CD4-positive, alpha-beta T cell treated with Interleukin-10 for 1 hour (primary cell): ENCODE measurements around the gene MVD.
"Not testable (repeated sequence)": the region's sequence is repeated elsewhere in the genome, so short reads cannot be mapped to it uniquely, and the experiment has no call there.

Experiments used
- DNase-seq: peaks from one replicate; pipeline ENCODE4 v3.0.0-alpha.2; 2020

The MVD gene

DNA sequence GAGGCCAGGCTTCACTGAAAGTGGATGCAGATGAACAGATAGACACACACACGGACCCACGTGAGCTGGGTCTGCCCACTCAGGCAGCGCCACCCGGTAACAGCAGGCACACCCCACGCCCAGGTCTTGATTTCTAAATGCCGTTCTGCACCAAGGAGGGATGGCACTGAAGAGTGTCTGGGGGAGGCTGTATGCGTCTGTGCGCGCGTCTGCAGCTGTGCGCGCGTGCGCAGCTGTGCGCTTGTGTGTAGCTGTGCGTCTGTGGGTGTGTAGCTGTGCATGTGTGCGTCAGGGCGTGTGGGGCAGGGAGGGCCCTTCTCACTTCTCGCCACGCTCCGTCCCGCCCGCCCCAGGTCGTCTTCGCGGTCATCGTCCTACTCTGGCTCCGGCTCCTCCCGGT is 40.0 kb downstream of the MVD start:
- no peak for DNase-seq

- no peak for DNase-seq
Measured at GRCh38 chr16:88622125-88622524, 40.8 kb downstream of the MVD start.

DNA sequence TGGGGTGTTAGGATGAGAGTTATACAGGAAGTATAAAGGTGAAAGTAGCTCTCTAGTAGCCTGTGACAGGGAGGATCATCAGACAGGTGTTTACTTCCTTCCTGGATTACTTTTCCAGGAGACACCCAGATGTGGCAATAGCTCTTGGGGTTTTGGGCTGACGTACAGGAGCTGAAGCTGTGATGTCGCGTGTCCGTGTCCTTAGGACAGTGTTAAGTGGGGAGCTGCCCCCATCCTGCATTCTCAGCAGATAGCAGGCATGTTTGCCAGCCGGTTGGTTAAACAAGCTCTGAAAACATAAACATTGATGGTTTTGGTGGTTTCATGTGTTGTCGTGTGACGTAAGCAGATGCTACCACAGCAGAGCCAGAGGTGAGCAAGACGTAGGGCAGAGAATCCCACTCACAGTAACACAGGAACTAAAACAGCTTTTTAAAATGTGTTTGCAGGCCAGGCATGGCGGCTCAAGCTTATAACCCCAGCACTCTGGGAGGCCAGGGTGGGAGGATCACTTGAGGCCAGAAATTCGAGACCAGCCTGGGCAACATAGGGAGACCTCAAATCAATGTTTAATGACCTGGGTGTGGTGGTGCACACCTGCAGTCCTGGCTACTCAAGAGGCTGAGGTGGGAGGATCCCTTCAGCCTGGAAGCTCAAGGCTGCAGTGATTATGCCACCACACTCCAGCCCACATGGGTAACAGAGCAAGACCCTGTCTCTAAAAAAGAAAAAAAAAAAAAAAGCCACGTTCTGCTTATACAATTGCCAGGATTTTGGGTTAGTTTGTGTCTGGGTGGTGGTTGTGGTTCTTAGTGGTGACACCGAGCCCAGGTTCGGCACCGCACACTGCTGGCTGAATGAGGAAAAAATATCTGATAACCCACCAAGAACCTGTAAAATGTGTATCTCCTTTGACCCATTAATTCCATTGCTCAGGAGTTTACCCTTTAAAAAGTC is 42.8 kb downstream of the MVD start:
- DNase-seq = peak; percentile 84

DNA sequence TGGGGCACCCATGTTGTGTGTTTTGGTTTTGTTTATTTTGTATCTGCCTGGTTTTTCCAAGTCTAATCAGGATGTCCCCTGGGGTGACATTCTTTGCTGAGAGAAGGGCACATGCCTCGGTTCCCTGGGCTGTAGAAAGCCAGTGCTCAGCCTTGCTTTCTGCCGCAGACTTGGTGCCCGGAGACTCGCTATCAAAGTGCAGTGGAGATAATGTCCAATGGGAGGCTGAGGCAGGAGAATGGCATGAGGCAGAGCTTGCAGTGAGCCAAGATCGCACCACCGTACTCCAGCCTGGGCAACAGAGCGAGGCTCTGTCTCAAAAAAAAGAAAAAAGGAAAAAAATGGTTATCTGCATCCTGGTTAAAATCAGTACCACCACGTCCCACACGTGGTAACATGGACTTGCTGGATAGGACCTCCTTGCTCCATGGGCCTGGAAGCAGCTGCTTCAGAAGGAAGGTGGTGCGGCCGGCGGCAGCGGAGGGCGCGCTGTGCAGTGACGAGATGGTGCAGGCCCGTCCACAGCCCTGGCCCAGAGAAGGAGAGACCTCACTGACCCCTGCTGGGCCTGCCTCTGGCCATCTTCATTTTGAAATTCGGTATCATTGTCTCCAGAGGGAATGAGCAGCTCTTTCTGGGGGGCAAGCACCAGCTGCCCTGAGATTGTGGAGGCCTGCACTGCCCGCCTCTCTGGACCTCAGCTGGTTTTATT is 43.8 kb downstream of the MVD start:
- DNase-seq = no peak

- DNase-seq = no peak
Measured at GRCh38 chr16:88618182-88618955, 44.5 kb downstream of the MVD start.

GRCh38 chr16:88617268-88618031 is 45.4 kb downstream of the MVD start:
- no peak for DNase-seq

GRCh38 chr16:88616736-88617135 is 46.2 kb downstream of the MVD start:
- DNase-seq = no peak

DNA sequence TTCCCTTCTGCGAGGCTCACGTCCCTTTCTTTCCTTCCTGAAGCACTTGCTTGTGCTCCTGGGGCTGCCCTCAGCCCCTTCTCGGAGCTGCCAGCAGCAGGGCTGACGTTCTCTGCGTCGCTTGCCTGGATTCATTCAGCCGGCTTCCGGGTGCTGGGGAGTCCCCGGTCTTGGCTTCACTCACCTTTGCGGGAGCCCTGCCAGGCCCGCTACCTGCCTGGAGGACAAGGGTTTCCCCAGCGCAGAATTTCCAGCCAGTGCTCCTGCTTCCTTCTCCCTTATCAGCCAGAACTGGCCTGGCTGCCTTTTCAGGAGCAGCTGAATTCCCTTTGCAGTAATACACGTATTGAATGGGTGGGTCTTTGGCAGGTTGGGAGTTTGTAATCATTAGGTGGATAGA is 46.6 kb downstream of the MVD start:
- no peak for DNase-seq

GRCh38 chr16:88614818-88615580 is 47.9 kb downstream of the MVD start:
- no peak for DNase-seq

- no peak for DNase-seq
Measured at GRCh38 chr16:88613911-88614817, 48.7 kb downstream of the MVD start.

- DNase-seq = no peak
Measured at GRCh38 chr16:88613293-88613692, 49.6 kb downstream of the MVD start.

GRCh38 chr16:88610909-88611812 is 51.7 kb downstream of the MVD start:
- DNase-seq = no peak

DNA sequence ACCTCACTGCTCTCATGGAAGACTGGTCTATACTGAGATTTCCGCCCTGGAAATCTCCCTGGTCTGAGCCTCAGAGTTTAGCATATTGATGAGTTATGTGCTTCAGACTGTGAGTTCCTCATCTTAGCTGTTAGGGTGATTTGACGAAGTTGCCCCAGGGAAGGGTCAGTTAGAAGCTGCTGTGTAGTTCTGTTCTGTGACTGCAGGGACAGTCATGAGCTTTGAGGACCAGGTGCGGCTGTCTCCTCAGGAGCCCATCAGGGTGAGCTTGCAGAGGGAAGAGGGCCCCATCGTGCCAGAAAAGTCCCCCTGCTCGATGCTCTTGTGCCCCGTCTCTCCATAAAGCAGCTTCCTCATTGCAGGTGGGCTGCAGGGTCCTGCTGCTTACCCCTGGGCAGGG is 52.8 kb downstream of the MVD start:
- DNase-seq = no peak

DNA sequence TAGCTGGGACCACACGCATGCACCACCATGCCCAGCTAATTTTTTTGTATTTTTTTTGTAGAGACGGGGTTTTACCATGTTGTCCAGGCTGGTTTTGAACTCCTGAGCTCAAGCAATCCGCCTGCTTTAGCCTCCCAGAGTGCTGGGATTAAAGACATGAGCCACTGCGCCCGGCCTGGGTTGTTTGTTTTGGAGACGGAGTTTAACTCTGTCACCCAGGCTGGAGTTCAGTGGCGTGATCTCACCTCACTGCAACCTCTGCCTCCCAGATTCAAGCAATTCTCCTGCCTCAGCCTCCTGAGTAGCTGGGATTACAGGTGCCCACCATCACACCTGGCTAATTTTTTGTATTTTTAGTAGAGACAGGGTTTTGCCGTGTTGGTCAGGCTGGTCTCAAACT is 53.5 kb downstream of the MVD start:
- DNase-seq = not testable (repeated sequence)

GRCh38 chr16:88608076-88608475 is 54.8 kb downstream of the MVD start:
- no peak for DNase-seq

DNA sequence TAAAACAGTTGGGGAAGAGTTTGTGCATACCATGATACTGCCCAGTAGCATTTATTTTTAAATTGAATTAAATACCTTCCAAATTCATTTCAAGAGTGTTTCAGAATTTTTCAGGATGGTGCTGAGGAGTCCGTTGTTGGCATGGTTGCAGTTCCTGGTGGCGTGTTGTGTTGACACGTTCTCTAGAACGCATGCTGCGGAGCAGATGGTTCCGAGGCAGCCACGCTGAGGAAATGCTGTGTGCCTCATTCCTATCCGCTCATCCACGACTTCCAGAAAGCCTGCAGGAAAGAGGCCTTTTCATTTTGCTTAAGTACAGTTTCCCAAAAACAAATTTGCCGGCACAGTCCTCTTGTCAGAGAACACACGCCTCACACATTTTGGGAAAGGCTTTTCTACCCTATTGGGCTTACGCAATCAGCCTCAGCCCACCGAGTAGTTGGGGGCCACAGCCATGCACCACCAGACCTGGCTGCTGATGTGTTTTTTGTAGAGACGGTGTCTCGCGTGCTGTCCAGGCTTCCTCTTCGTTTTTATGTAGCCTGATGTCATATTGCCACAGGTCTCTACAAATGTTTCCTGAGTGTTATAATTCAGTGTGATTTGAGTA is 56.6 kb downstream of the MVD start:
- no peak for DNase-seq

DNA sequence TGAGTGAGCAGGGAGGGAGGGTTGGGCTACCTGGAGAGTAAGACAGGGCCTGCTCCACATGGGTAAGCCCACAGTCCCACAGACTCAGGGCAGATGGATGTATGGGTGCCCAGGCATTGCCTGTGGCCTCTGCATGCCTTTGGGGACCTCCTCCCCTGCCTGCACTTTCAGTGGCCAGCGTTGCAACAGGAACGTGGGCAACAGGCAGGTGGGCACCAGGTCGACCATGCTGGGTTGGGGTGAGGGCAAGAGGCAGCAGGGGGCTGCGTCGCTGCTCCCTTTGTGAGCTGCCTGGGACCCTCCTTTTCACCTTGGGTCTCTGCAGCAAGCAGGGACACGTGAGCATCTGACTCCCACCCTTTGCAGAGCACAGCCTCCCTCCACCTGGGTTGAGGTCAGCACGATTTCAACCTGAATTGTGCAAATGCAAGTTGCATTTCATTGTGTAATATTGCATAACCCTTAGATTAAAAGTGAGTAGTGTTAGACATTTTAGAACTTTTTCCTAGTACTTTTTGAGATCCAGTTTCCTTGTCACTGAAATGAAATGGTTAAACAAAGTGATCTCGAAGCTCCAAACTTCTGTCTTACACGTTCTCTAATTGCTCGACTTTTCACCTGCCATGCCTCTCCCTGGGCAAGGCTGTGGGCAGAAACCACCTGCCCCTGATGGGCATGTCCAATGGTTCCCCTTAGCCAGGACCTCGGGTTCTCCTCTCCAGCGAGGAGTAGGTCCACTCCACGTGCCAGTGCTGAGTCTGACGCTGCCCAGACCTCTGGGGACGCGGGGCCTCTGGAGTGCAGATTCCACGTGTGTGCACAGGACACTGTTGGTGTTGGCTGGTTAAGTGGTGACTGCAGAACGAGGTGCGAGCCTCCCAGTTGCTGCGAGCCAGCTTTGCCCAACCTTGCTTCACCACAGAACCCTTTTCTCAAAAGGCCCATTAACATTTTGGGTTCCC is 57.4 kb downstream of the MVD start:
- DNase-seq = no peak

GRCh38 chr16:88602091-88602490 is 60.8 kb downstream of the MVD start:
- DNase-seq = no peak
